Neural cell (in vitro differentiated cells): ENCODE results near the gene OXER1. TPM values are rescaled to one million over a fixed set of nuclear protein-coding genes. Genes with fewer than 3 reads are reported as not detected.

ENCODE experiments used
- H2AFZ ChIP-seq: fragments of 200-600, 300-800 bp; sonication (generic), shearing (Covaris generic); 2 replicates; pipeline ENCODE4 v1.6.0; 2014; ENCODE audit warnings: low read depth, mild to moderate bottlenecking, antibody characterized with exemption, low read length, moderate library complexity
- H3F3A ChIP-seq: fragments of 200-600 bp; shearing (Covaris generic); 2 replicates; pipeline ENCODE4 v1.6.1; 2016; ENCODE audit warnings: mild to moderate bottlenecking, moderate library complexity, mixed read lengths, antibody characterized with exemption, low read length; ENCODE audit not compliant: insufficient read depth, poor library complexity, severe bottlenecking
- H3K27ac ChIP-seq: fragments of 200-600, 300-800 bp; sonication (generic), shearing (Covaris generic); 2 replicates; pipeline ENCODE4 v1.5.1; 2014; ENCODE audit warnings: mild to moderate bottlenecking, low read length, moderate library complexity
- H3K27me3 ChIP-seq: fragments of 300-800, 200-600 bp; sonication (generic), shearing (Covaris generic); 2 replicates; pipeline ENCODE4 v1.6.0; 2014; ENCODE audit warnings: mild to moderate bottlenecking, low read depth, low read length, moderate library complexity; ENCODE audit not compliant: insufficient read depth
- H3K36me3 ChIP-seq: fragments of 300-800, 200-600 bp; sonication (generic), shearing (Covaris generic); 2 replicates; pipeline ENCODE4 v1.5.1; 2014; ENCODE audit warnings: mild to moderate bottlenecking, antibody characterized with exemption, low read length, moderate library complexity; ENCODE audit not compliant: insufficient read depth
- H3K4me2 ChIP-seq: fragments of 300-800, 200-600 bp; sonication (generic), shearing (Covaris generic); 2 replicates; pipeline ENCODE4 v1.6.0; 2014; ENCODE audit warnings: mild to moderate bottlenecking, low read length
- H3K4me3 ChIP-seq: fragments of 300-800, 200-600 bp; sonication (generic), shearing (Covaris generic); 2 replicates; pipeline ENCODE4 v1.5.1; 2014; ENCODE audit warnings: mild to moderate bottlenecking, low read length, moderate library complexity
- H3K79me2 ChIP-seq: fragments of 200-600 bp; shearing (Covaris generic); replicated peaks from 2 replicates; pipeline ENCODE4 v1.6.0; 2014; ENCODE audit warnings: mild to moderate bottlenecking, low read length, moderate library complexity; ENCODE audit not compliant: insufficient read depth
- H3K9ac ChIP-seq: fragments of 300-800, 200-600 bp; sonication (generic), shearing (Covaris generic); 2 replicates; pipeline ENCODE4 v1.6.1; 2016; ENCODE audit warnings: mild to moderate bottlenecking, low read length, mixed read lengths
- H3K9me2 ChIP-seq: fragments of 200-600 bp; shearing (Covaris generic); 2 replicates; pipeline ENCODE4 v1.6.1; 2016; ENCODE audit warnings: mild to moderate bottlenecking, low read length, mixed read lengths; ENCODE audit not compliant: insufficient read depth
- H3K9me3 ChIP-seq: fragments of 200-600, 300-800 bp; sonication (generic), shearing (Covaris generic); 2 replicates; pipeline ENCODE4 v1.6.1; 2016; ENCODE audit warnings: mild to moderate bottlenecking, mixed run types, low read length, moderate library complexity, mixed read lengths
- H4K20me1 ChIP-seq: fragments of 200-600 bp; shearing (Covaris generic); 2 replicates; pipeline ENCODE4 v1.6.1; 2016; ENCODE audit warnings: mild to moderate bottlenecking, mixed run types; ENCODE audit not compliant: insufficient read depth
- CTCF ChIP-seq: fragments of 450-650 bp; IDR thresholded peaks from 2 replicates; pipeline ENCODE4 v1.5.1; 2014; ENCODE audit warnings: antibody characterized with exemption, mild to moderate bottlenecking, moderate library complexity; ENCODE audit not compliant: poor library complexity, severe bottlenecking
- EP300 ChIP-seq: fragments of 450-650 bp; conservative IDR thresholded peaks from 2 replicates; pipeline ENCODE4 v1.6.1; 2014; ENCODE audit warnings: antibody characterized with exemption, mild to moderate bottlenecking, moderate library complexity; ENCODE audit not compliant: poor library complexity, severe bottlenecking
- EZH2 ChIP-seq: fragments of 200-600, 300-800 bp; shearing (Covaris generic), sonication (generic); IDR thresholded peaks from 2 replicates; pipeline ENCODE4 v1.6.1; 2014; ENCODE audit warnings: antibody characterized with exemption, low read length, borderline replicate concordance, mild to moderate bottlenecking; ENCODE audit not compliant: insufficient read depth, poor library complexity, severe bottlenecking
- MXI1 ChIP-seq: fragments of 450-650 bp; conservative IDR thresholded peaks from 2 replicates; pipeline ENCODE4 v1.6.1; 2014; ENCODE audit warnings: antibody characterized with exemption, mild to moderate bottlenecking; ENCODE audit not compliant: poor library complexity, severe bottlenecking
- POLR2AphosphoS5 ChIP-seq: IDR thresholded peaks from 2 replicates; pipeline ENCODE4 v1.6.1; 2012
- RAD21 ChIP-seq: fragments of 450-650 bp; conservative IDR thresholded peaks from 2 replicates; pipeline ENCODE4 v1.6.1; 2014; ENCODE audit warnings: antibody characterized with exemption, mild to moderate bottlenecking, moderate library complexity
- REST ChIP-seq: IDR thresholded peaks from 2 replicates; pipeline ENCODE4 v1.6.1; 2012; ENCODE audit warnings: borderline replicate concordance
- SMC3 ChIP-seq: fragments of 450-650 bp; conservative IDR thresholded peaks from 2 replicates; pipeline ENCODE4 v1.6.1; 2014; ENCODE audit warnings: antibody characterized with exemption, mild to moderate bottlenecking, moderate library complexity; ENCODE audit not compliant: poor library complexity
- TAF1 ChIP-seq: IDR thresholded peaks from 2 replicates; pipeline ENCODE4 v1.6.1; 2012; ENCODE audit warnings: low read depth
- polyA plus RNA-seq: library from polyadenylated mRNA; depleted of rRNA; stranded (reverse); fragments of >200 nt; gene quantifications from 2 replicates; pipeline ENCODE4 v1.2.3, GENCODE V29; 2014

The OXER1 gene
- polyA plus RNA-seq, 1 donor from 2014 or later, result not detected

- Histone ChIP-seq H3K4me3 (no peak overlapping the region), H3K36me3 (no peaks in the 10 kb centered on the region), H3K79me2 (no peaks in the 10 kb centered on the region), H3K9me2 (no peaks in the 10 kb centered on the region), H3K4me2 (no peak overlapping the region), H3K27me3 (no peaks in the 10 kb centered on the region), H3F3A (no peaks in the 10 kb centered on the region), H4K20me1 (no peaks in the 10 kb centered on the region), H3K27ac (no peak overlapping the region), H3K9ac (no peak overlapping the region), H2AFZ (no peak overlapping the region), H3K9me3 (no peaks in the 10 kb centered on the region)
- TF ChIP-seq REST (no peak), MXI1 (no peak), RAD21 (no peak), TAF1 (no peak), EP300 (no peak), EZH2 (no peak), CTCF (no peak), POLR2AphosphoS5 (no peak), SMC3 (no peak)
Measured at GRCh38 chr2:42757981-42758740, 5.8 kb downstream of the OXER1 start.

DNA sequence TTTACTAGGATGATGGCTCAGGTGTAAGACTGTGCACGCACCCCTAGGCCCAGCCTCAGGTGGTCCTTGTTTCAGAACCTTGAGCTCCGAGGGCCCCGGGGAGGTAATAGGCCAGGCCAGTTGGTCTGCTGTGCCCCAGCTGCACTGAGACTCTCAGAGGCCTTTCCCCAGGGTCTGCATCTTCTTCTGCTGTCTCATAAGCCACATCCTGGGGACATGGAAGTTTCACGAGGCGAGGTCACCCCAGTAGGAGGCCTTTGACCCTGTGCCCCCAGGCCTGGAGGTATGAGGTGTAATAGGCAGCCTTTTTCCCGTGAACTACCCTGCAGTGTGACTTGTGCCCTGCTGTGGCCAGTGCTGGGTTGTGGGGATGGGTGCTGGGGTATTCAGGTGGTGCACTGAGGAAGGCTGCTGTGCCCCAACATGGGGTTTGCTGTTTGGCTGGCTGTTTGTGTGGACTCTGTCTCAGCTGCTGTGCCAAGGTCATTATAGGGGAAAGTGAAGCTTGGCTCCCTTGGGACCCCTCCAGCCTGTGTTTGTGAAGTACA lies 6.9 kb downstream of the OXER1 start:
- H3K27ac ChIP-seq, result no peak overlapping the region
- H3K36me3 ChIP-seq, result no peaks in the 10 kb centered on the region
- H3K4me2 ChIP-seq, result no peak overlapping the region
- no peaks in the 10 kb centered on the region for H3K79me2 ChIP-seq
- H4K20me1 ChIP-seq, result no peaks in the 10 kb centered on the region
- TF ChIP-seq REST, result no peak
- TF ChIP-seq RAD21, result no peak
- TF ChIP-seq MXI1, result no peak
- TF ChIP-seq POLR2AphosphoS5, result no peak
- TF ChIP-seq EZH2, result no peak
- H2AFZ ChIP-seq, result no peak overlapping the region
- H3K9me3 ChIP-seq, result no peaks in the 10 kb centered on the region
- H3K27me3 ChIP-seq, result no peaks in the 10 kb centered on the region
- H3F3A ChIP-seq, result no peaks in the 10 kb centered on the region
- H3K4me3 ChIP-seq, result no peak overlapping the region
- no peaks in the 10 kb centered on the region for H3K9me2 ChIP-seq
- no peak overlapping the region for H3K9ac ChIP-seq
